ENCODE data around the gene LDAH.

LDAH gene

DNA sequence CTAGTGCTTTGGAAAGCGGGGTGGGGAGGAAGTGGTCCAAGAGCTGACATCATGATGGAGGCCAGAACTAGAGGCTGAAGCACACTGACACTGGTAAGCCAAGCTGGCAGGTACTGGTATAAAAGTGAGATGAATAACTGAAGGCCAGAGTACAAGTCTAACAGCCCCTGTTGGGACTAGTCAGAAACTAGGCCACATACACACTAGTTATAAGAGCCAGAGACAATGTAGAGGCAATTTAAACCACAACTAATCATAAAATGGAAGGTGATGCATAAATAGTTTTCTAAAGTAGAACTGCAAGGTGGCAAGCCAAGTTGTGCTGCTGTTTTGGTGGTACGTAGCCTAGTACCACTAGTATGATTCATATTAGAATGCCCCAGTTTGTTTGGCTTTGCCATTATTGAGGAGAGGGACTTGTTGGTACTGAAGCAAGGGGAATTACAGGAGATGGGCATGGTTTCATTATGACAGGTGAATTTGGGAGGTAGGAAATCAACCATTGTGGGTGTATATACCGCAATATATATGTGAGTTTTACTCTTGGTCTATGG, 98.3 kb downstream of the LDAH start:
- Histone ChIP-seq H3K36me3 (ENCODE audit: insufficient read depth, low read length) (no peaks in the 10 kb centered on the region), H3K79me2 (ENCODE audit: insufficient read depth, low read length) (no peaks in the 10 kb centered on the region), H3K4me3 (ENCODE audit: low read depth in 1 of 2, low read length in 2 of 2) (no peak overlapping the region), H3K9me3 (ENCODE audit: insufficient read depth, low read length, severe bottlenecking) (no peaks in the 10 kb centered on the region), H3K9ac (ENCODE audit: low read depth, low read length) (no peak overlapping the region), H3K4me1 (ENCODE audit: insufficient read depth, low read length) (no peaks in the 10 kb centered on the region), H3K27ac (ENCODE audit: low read length) (no peak overlapping the region), H3K27me3 (ENCODE audit: insufficient read depth, low read length, poor library complexity) (no peaks in the 10 kb centered on the region), H2AFZ (ENCODE audit: low read depth, low read length) (no peak overlapping the region), H4K20me1 (ENCODE audit: insufficient read depth, low read length) (no peaks in the 10 kb centered on the region), H3K4me2 (ENCODE audit: insufficient read depth, low read length) (no peak overlapping the region)
- DNase-seq (no peak), ATAC-seq (ENCODE audit: insufficient read depth, low read depth) (no peak)
- no peak for TF ChIP-seq EZH2 (IDR thresholded peaks at IDR 0.05; ENCODE audit: borderline replicate concordance, low read depth, low read length, severe bottlenecking)
- TF ChIP-seq, protein P1, sequence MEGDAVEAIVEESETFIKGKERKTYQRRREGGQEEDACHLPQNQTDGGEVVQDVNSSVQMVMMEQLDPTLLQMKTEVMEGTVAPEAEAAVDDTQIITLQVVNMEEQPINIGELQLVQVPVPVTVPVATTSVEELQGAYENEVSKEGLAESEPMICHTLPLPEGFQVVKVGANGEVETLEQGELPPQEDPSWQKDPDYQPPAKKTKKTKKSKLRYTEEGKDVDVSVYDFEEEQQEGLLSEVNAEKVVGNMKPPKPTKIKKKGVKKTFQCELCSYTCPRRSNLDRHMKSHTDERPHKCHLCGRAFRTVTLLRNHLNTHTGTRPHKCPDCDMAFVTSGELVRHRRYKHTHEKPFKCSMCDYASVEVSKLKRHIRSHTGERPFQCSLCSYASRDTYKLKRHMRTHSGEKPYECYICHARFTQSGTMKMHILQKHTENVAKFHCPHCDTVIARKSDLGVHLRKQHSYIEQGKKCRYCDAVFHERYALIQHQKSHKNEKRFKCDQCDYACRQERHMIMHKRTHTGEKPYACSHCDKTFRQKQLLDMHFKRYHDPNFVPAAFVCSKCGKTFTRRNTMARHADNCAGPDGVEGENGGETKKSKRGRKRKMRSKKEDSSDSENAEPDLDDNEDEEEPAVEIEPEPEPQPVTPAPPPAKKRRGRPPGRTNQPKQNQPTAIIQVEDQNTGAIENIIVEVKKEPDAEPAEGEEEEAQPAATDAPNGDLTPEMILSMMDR (IDR thresholded peaks at IDR 0.05; ENCODE audit: borderline replicate concordance, extremely low read depth, low read length, poor library complexity, severe bottlenecking) = no peak

DNA sequence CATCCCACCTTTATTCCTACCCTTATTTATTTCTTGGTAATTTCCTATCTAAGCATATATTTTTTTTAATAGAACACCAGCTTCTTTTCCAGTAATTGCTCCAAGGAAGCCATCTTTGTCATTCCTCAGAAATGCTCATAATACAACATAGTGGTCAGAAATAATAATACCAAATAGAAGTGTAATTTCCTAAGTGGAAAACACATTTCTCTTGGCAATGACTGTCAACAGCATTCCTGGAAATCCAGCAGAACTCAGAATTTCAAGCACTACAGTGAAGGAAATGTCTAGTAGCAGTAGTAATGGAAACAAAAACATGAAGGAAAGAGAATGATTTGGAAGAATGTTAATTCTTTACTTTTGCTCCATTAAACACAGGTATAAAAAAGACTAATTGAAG, 99.4 kb downstream of the LDAH start:
- no peak for ATAC-seq (ENCODE audit: insufficient read depth, low read depth)
- Histone ChIP-seq H3K9me3 (ENCODE audit: insufficient read depth, low read length, severe bottlenecking) (no peaks in the 10 kb centered on the region), H3K4me1 (ENCODE audit: insufficient read depth, low read length) (no peaks in the 10 kb centered on the region), H3K9ac (ENCODE audit: low read depth, low read length) (no peak overlapping the region), H3K27me3 (ENCODE audit: insufficient read depth, low read length, poor library complexity) (no peaks in the 10 kb centered on the region), H3K27ac (ENCODE audit: low read length) (no peak overlapping the region), H2AFZ (ENCODE audit: low read depth, low read length) (no peak overlapping the region), H4K20me1 (ENCODE audit: insufficient read depth, low read length) (no peaks in the 10 kb centered on the region), H3K79me2 (ENCODE audit: insufficient read depth, low read length) (no peaks in the 10 kb centered on the region), H3K4me3 (ENCODE audit: low read depth in 1 of 2, low read length in 2 of 2) (no peak overlapping the region), H3K4me2 (ENCODE audit: insufficient read depth, low read length) (no peak overlapping the region), H3K36me3 (ENCODE audit: insufficient read depth, low read length) (no peaks in the 10 kb centered on the region)
- DNase-seq = no peak
- TF ChIP-seq, protein P1 (IDR thresholded peaks at IDR 0.05; ENCODE audit: borderline replicate concordance, extremely low read depth, low read length, poor library complexity, severe bottlenecking) = no peak
- no peak for TF ChIP-seq EZH2 (IDR thresholded peaks at IDR 0.05; ENCODE audit: borderline replicate concordance, low read depth, low read length, severe bottlenecking)

- H3K79me2 ChIP-seq (ENCODE audit: insufficient read depth, low read length) = no peaks in the 10 kb centered on the region
- ATAC-seq (ENCODE audit: insufficient read depth, low read depth) (no peak), DNase-seq (no peak)
- H3K4me2 ChIP-seq (ENCODE audit: insufficient read depth, low read length) = no peak overlapping the region
- no peaks in the 10 kb centered on the region for H3K36me3 ChIP-seq (ENCODE audit: insufficient read depth, low read length)
- H3K9ac ChIP-seq (ENCODE audit: low read depth, low read length) = no peak overlapping the region
- H3K27ac ChIP-seq (ENCODE audit: low read length) = no peak overlapping the region
- H2AFZ ChIP-seq (ENCODE audit: low read depth, low read length) = no peak overlapping the region
- H3K4me3 ChIP-seq (ENCODE audit: low read depth in 1 of 2, low read length in 2 of 2) = no peak overlapping the region
- H3K9me3 ChIP-seq (ENCODE audit: insufficient read depth, low read length, severe bottlenecking) = peaks cover 4% of the 10 kb centered on the region
- H3K4me1 ChIP-seq (ENCODE audit: insufficient read depth, low read length) = no peaks in the 10 kb centered on the region
- TF ChIP-seq EZH2 (IDR thresholded peaks at IDR 0.05; ENCODE audit: borderline replicate concordance, low read depth, low read length, severe bottlenecking) = no peak
- TF ChIP-seq, protein P1 (IDR thresholded peaks at IDR 0.05; ENCODE audit: borderline replicate concordance, extremely low read depth, low read length, poor library complexity, severe bottlenecking) = no peak
- no peaks in the 10 kb centered on the region for H4K20me1 ChIP-seq (ENCODE audit: insufficient read depth, low read length)
- H3K27me3 ChIP-seq (ENCODE audit: insufficient read depth, low read length, poor library complexity) = no peaks in the 10 kb centered on the region
These were observed 100.2 kb downstream of the LDAH start for GRCh38 chr2:20722592-20723240.

Data from DND-41 (cell line).